NCI-H748 (cell line): ENCODE measurements around the gene RGS3.

Experiments used
- DNase-seq: peaks from one replicate; lab custom pipeline; 2025; ENCODE audit not compliant: unreplicated experiment; lab: John Stamatoyannopoulos, UW

The RGS3 gene

GRCh38 chr9:113511047-113511521 lies 47.6 kb downstream of the RGS3 start:
- DNase-seq, result no peak

- no peak for DNase-seq
Observed at GRCh38 chr9:113511856-113512761, 48.6 kb downstream of the RGS3 start.

- no peak for DNase-seq
Observed at GRCh38 chr9:113513111-113513510, 49.6 kb downstream of the RGS3 start.

- DNase-seq, result no peak
Observed at GRCh38 chr9:113513536-113513935, 50.0 kb downstream of the RGS3 start.

- DNase-seq, result no peak
Observed at GRCh38 chr9:113514061-113514460, 50.5 kb downstream of the RGS3 start.

GRCh38 chr9:113514748-113515147 lies 51.2 kb downstream of the RGS3 start:
- DNase-seq, result no peak

GRCh38 chr9:113515862-113516261 lies 52.3 kb downstream of the RGS3 start:
- DNase-seq, result no peak

- no peak for DNase-seq
Observed at GRCh38 chr9:113516840-113517577, 53.5 kb downstream of the RGS3 start.

GRCh38 chr9:113519426-113520108 lies 56.0 kb downstream of the RGS3 start:
- DNase-seq, result no peak

- no peak for DNase-seq
Observed at GRCh38 chr9:113520109-113520642, 56.6 kb downstream of the RGS3 start.

- DNase-seq, result no peak
Observed at GRCh38 chr9:113521693-113522255, 58.2 kb downstream of the RGS3 start.

GRCh38 chr9:113522419-113522818 lies 58.9 kb downstream of the RGS3 start:
- DNase-seq, result no peak

GRCh38 chr9:113522858-113523257 lies 59.3 kb downstream of the RGS3 start:
- no peak for DNase-seq

- DNase-seq, result no peak
Observed at GRCh38 chr9:113523421-113524141, 60.1 kb downstream of the RGS3 start.

GRCh38 chr9:113524468-113524867 lies 60.9 kb downstream of the RGS3 start:
- no peak for DNase-seq

GRCh38 chr9:113525205-113525604 lies 61.7 kb downstream of the RGS3 start:
- DNase-seq, result no peak

GRCh38 chr9:113525831-113526230 lies 62.3 kb downstream of the RGS3 start:
- no peak for DNase-seq

GRCh38 chr9:113526231-113526746 lies 62.8 kb downstream of the RGS3 start:
- DNase-seq, result no peak

GRCh38 chr9:113526841-113527240 lies 63.3 kb downstream of the RGS3 start:
- DNase-seq, result no peak

GRCh38 chr9:113528088-113528487 lies 64.6 kb downstream of the RGS3 start:
- DNase-seq, result no peak
